ENCODE results near the gene INSM2.

DNA sequence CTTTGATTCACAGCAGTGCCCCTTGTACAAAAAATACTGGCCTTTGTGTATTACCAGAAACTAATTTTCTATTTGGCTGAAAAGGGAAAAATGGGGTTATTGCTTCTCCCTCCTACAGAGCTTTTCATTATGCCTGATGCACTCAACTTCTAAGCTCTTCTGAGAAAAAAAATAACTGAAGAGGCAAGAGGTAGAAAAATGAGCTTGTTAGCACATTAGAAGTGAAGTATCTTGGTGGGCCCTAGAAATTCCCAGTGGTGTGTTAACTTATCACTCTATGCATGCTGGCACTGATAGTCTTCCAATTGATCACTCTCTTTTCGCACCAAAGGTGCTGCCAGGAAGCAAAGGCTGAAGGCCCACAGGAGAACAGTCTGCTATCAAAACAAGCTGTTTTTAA, 17.1 kb downstream of the INSM2 start:
- TF ChIP-seq CTCF (IDR thresholded peaks at IDR 0.05; ENCODE audit: insufficient read depth, low read length): no peak
- no peak for TF ChIP-seq POLR2AphosphoS5 (IDR thresholded peaks at IDR 0.05; ENCODE audit: low read depth)
- no peak for TF ChIP-seq REST (IDR thresholded peaks at IDR 0.05; ENCODE audit: insufficient replicate concordance, low read depth)

Measured in HL-60 (cell line).